HG03469 (cell line): ENCODE data around the gene ADGRL4.
A peak's percentile ranks its signal among the peaks of the same experiment; 100 is the strongest.

Source experiments
- ATAC-seq: cut with Tn5 transposase; IDR thresholded peaks from one replicate; pipeline ENCODE4 v1.9.1; 2021; ENCODE audit warnings: mild to moderate bottlenecking, moderate library complexity, moderate number of reproducible peaks; ENCODE audit not compliant: unreplicated experiment

The ADGRL4 gene

DNA sequence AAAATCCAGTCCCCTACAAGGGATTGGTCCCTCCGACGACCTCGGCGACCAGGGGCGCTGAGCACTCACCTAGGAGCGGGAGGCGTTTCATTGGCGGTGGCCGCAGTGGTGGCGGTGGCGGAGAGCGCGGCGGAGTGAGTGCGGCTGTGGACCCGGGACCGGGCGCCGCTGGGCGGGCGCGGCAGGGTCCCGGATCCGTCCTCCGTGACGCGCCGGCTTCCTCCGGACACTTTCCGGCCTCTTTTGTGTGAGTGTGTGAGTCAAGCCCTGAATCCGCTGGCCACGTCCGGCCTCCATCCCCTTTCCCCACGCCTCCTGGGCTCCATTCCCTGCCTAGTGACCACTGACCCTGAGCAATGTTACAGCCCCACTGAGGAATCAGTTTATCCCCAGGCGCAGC, at the start of gene ADGRL4:
TSS of gene ADGRL4 (minus strand) at position 167 of the 400 bp plus-strand sequence. CDS start at position 91, 76 bp downstream.
- ATAC-seq = no peak

DNA sequence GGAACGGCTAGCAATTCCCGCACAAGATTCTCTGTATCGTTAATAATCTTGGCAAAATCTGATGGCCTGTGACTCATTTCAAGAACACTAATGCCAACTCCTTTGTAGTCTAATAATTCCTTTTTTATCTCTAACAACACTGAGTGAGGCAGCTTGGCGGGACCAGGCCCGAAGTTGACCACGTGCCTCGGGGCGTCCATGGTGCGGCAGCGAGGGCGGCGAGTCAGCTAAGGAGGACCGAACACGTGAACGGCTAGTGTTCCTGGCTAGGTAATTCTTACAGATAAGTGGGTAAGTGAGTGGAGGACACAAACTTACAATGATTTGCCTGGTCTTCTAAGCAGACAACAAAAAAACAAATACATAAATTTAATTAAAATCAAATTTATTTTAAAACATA, 49.3 kb upstream of the ADGRL4 start:
- no peak for ATAC-seq

DNA sequence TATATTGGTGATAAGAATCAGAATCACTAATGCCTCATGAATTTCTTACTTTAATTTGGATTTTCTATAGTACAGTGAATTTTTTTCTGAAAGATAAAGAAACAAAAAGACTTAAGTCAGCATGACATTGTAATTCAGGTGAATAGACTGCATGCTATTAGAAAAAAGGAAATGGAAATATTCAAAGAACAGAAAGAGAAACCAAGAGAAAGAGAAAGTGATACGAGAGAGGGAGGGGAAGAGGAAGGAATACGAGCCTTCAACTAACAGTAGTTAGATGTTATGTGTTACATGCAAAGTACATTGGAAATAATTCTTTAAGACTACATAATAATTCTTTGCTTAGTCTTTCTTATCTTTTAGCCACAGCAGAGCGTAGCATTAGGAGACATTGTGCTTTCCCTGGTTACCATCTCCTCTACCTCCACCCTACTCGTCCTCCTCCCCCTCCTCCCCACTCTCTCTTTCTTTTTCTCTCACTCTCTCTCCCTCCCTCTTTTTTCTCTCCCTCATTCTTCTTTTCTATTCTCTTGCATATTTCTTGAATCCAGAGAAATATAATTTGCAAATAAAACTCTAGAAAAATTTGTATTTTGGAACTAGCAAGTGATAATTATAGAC, 46.4 kb upstream of the ADGRL4 start:
- ATAC-seq = peak; percentile 97

DNA sequence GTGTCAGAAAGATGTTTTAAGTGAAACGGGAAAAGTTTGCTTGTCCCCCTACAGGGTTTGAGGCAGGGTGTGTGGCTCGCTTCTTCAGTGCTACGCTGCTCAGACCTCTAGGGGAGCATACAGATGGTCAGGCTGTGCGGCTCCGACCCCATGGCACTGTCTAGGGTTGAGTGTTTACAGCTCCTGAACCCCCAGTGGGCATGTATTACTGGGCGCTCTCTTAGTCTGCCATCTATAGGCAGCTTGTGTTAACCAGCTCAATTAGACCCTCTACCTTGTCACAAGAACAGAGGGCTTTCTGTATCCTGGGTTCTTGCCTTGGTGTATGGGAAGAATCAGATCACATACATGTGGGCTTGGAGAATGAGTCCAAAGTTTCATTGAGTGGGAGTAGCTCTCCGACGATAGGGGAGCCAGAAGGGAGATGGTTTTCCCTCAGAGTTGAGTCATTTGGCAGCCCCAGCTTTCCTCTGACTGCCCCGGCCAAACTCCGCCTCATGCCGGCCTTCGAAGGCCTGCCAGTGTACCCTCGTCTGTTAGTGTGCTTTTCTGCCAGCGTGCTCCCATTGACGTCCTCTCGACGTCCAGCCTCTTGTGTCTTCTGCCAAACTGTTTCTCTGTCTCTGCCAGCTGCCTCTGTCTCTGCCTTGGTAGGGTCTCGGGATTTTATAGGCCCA, 38.6 kb upstream of the ADGRL4 start:
- ATAC-seq = no peak

DNA sequence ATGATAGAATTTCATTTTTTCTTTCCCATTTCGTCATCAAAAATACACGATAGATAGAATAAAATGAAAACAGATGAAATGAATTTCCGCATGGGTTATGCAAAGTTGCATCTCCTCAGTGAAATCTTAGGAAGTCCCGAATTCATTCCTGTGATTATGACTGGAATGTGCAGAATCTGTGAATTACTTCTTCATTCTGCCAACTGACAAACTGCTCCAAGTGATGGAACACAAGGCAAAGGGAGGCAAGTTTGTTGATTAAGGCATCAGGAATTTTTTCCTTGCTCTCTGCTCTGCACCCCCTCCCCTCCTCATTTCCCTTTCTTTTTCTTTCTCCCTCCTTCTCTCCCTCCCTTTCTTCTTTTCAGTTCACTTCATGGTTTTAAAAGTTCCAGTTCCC, 37.0 kb upstream of the ADGRL4 start:
- no peak for ATAC-seq

DNA sequence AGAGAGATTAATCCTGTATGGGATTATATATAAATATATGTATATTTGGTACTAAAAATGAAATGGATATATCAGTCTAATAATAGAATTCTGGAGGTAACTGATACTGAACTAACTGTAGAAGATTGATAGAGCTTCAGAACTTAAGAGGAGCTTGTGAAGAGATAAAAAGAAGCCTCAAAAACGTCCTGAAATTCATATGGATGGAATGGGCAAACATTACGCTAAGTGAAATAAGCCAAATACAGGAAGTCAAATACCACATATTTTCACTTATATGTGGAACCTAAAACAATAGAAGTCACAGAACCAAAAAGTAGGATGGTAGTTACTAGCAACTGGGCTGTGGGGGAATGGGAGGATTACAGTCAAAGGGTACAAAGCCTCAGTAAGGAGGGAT, 36.0 kb upstream of the ADGRL4 start:
- no peak for ATAC-seq

DNA sequence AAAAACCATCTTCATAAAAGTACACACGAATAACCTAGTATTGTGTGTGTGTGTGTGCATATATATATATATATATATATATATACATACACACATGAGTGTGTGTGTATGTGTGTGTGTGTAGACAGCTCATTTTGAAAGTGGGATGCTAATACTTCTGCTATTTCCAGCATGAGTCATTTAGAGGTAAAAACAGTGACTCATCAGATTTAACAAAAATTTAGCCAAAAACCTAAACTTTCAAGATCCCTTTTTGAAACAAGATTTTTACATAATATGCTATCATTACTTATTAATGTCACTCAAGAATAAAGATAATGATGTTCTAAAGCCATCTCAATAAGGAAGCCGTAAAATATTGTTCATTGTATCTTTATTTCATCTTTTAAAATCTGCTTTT, 35.6 kb upstream of the ADGRL4 start:
- peak; percentile 69 for ATAC-seq

DNA sequence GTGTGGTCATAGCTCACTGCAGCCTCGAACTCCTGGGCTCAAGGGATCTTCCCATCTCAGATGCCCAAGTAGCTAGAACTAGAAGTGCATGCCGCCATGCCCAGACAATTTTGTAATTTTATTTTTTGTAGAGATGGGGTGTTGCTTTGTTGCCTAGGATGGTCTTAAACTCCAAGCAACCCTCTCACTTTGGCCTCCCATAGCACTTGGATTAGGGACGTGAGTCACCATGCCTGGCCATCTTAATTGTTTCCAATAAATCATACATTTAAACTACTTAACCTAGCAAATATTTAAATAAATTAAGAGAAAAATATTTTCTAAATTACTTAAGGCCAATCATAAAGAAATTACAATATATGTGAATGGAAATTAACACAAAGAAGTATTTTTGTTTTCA, 35.1 kb upstream of the ADGRL4 start:
- no peak for ATAC-seq

DNA sequence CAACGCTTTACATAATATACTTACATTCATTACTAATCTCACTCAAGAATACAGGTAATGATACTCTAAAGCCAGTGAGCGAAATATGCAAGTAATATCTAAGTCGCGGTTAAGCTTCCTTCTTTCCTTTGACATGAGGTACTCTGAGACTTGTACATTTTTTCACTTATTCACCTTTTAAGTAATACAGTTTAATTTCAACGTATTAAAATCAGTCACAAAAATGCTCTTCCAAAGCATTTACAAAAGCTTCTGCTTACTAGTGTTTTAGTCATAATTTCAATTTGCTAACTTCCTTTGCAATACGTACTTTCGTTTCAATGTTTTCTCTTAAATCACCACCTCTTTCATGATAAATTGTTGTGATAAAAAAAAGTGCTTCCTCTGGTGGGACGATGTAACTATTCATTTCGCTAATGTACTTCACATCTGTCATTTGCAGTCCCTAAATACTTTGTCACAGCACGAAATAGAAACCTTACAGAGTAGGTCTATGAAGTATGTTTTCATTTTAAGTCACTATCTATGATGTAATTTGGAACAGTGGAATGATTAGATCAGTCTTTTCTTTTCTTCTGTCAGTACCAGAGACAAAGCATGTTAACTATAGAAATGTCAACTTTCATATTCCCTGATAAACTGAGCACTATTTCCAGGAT, 34.0 kb upstream of the ADGRL4 start:
- ATAC-seq = peak; percentile 83

DNA sequence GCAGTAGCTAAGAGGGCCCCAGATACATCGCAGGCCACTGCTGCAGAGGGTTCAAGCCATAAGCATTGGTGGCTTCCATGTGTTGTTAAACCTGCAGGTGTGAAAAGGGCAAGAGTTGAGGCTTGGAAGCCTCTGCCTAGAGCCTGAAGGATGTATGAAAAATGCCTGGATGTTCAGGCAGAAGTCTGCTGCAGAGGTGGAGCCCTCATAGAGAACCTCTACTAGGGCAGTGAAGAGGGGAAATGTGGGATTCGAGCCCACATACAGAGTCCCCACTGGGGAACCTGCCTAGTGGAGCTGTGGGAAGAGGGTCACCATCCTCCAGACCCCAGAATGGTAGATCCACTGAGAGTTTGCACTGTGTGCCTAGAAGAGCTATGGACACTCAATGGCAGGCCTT, 30.6 kb upstream of the ADGRL4 start:
- no peak for ATAC-seq

DNA sequence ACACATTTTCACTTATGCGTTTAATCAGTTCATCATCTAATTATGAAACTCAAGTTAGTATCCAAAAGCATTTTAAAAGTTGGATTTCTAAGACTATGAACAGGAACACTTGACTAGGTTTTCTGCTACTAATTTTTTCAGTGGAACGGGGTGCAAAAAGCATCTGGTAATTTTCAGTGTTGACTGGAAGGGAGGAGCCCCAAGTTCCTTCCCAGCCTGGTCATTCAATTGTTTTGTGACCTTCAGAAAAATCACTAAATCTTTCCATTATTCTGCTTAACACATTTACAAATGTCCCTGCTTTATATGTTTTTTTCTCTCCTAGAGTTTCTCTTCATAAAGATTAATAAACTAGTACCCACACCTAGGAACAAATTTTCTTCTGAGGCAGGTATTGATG, 6.0 kb upstream of the ADGRL4 start:
- no peak for ATAC-seq

DNA sequence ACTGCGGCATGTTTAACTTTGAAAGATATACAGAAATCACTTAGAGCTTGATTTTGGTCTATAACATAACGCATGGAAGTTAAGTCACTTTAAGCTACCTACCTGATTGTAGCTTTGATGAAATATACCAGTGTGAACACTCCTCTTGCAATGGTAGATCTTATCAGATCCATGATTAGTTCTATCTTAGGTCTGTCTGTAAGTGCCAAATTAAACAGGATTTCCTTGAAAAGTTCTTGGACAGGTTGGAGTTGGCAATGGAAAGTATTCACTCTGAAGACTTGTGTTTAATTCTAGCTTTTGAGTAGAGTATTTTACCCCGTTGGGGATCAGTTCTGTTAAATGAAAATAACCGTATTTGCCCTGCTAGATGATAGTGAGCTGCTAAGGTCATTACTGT, 4.1 kb upstream of the ADGRL4 start:
- ATAC-seq = no peak

DNA sequence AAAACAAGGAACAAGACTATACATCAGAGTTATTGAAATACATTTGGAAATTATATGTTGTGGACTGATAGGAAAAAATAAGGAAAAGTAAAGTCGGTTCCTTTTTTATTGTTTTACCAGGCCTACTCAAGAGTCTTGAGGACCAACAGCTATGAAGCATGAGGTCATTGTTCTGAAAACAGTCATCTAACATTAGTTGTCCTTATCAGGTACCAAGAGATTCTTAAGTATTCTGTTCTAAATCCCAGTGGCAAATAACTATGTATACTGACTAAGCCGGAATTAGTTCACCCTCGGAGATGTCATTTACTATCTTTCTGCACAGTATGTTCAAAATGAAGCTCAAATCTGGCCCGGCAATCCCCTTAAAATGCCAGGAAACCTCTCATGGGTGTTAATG, 585 bp downstream of the ADGRL4 start:
- ATAC-seq = no peak

DNA sequence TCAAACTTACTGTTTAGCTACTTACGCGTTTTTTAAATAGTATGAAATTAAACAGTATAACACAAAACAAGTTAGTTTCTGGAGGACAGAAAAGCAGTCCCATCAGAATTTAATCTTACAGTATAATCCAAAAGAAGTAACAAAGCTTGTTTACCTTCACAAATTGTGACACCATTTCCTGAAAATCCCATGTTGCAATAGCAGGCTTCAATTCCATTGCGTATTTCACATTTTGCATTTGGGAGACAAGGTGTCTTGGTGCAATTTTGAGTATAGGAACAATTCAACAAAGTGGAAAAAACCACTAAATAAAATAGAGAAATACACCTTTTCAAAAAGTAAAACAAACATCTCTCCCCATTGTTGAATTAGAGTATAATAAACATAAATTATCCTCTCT, 1.6 kb downstream of the ADGRL4 start:
- no peak for ATAC-seq

DNA sequence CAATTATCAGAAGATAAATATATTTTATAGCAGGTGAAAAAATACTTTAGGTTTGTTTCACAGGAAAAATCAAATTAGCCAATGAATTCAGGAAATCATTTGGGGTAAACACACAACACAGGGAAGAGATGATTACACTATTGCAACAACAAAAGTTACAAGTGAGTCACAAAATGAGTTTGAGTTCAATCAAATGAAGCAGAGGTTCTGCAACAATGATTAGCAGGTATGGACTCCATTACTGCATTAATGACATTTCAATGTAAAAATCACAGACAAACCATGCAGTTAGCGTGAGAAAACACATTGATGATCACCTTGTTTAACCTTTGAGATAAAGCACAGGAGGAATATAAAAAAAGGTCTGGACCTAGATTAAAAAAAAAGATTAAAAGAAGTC, 9.7 kb downstream of the ADGRL4 start:
- ATAC-seq = no peak

DNA sequence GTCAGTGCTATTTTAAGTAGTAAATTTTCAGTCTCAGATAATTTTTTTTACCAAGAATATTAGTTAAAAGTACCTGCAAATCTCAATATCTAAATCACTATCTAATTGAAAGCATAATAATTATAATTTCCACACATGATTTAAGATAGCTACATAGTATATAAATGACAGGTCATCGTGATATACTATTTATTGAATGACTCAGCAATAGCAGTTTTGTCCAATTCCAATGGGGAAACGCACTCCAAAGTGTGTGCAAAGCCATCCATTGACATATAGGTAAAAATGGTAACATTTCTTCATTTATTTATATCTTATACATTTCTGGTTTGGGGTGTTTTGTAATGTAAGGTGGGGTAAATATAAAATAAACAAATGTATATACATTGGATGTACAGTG, 19.5 kb downstream of the ADGRL4 start:
- no peak for ATAC-seq

DNA sequence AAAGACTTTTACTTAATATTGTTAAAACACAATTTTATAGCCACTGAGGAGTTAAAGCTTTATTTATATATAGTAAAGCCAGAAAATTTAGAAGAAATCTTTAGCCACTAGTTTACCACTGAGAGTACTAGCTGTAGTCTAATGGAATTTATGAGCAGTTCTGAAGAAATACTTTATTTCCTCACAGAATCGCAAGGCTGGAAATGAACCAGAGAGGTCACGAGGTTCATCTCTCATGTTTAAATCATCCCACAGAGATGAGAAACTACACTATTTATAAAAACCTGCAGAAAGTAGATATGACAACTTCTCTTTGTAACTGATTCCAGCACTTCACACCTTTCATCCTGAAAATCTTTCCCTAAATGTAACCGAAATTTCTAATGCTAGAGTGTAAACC, 26.0 kb downstream of the ADGRL4 start:
- no peak for ATAC-seq

DNA sequence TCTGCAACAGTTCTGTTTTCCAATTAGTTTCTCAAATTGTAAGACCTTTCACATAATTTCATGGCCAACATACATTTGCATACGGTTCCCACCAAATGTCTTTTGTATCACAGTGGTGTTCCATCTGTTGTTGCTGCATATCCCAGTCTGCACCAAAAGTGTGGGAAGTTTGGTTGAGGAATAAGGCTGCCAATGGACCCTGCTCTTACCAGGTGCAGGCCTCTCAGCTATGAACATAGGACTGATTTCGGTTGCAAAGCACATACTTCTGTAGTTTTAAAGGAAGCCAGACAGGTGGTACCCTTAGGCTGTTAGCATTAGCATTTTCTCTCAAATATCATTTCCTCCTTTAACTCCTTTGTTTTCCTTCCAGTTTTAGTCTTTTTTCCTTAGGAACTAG, 33.8 kb downstream of the ADGRL4 start:
- ATAC-seq = no peak

DNA sequence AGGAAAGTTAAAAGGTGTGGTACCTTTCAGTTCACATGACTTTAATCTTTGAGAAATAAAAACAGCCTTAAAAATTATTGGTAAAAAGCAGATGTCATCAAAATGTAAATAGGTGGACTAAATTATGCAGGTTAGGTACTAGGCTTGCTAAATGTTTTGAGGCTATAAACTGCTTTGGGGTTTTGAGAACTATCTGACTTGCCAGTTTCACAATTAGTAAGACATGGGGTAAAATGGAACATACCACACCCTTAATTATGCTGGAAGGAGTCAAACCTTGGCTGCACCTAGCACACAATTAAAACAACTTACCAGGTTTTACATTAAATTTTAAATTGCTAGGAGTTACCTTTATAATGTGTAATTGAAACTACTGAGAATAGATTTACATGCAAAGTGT, 39.4 kb downstream of the ADGRL4 start:
- peak; percentile 53 for ATAC-seq

DNA sequence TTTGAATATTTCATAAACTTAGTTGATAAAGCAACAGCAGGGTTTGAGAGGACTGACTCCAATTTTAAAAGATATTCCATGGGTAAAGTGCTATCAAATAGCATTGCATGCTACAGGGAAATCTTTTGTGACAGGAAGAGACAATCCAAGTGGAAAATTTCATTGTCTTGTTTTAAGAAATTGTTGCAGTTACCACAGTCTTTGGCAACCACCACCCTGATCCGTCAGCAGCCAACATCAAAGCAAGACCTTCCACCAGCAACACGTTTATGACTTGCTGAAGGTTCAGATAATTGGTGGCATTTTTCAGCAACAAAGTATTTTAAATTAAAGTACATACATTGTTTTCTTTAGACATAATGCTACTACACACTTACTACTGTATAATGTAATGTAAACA, 47.8 kb downstream of the ADGRL4 start:
- ATAC-seq = no peak

DNA sequence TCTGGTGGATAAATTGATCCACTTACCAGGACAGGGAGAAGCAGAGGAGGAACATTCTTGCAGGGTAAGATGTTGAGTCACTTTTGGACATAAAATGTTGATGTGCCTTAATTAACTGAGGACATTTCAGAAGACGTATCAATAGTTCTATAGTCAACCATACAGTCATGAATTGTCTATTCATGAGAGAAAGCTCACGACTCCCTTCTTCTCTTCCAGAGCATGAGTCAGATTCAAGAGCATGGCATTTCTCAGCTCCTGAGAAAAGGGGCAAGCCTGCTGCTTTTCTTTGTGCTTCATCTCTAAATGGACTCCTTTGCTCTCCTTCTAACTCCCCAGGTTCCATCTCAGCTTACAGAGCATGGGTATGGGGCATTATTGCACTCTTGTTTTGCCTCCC, 55.7 kb downstream of the ADGRL4 start:
- no peak for ATAC-seq

DNA sequence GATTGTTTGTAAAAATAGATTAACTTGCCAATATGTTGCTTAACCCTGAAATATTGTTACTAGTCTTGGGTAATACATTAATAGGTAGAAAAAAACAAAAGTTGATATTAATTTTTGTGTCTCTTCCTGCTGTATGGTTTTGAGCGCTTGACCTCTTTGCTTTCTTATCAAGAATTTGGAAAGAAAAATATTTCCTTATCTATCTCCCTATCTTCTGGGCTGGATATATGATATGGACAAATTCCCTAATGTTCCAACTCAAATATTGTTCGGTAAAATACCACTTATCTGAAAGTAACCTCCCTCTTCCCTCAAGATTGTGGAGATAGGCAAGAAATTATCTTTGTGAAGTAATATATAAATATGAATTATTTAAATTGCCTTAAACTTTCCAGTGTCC, 57.3 kb downstream of the ADGRL4 start:
- ATAC-seq = no peak
